Uterus (tissue), 4 donors: ENCODE data around the gene HDDC2. TPM values are rescaled to one million over a fixed set of nuclear protein-coding genes. Genes with fewer than 3 reads are reported as not detected.

Experiments
- DNase-seq, 2 donors: peaks; one replicate each; pipeline ENCODE4 v3.0.0-alpha.2; 2019 to 2020
- H3K27ac ChIP-seq, 2 donors: fragments of 200-600 bp; sonication (generic); 1 replicate in 1 of 2; 2 replicates in 1 of 2; pipeline ENCODE4 v1.5.1; 2016 to 2018
- H3K27me3 ChIP-seq, 2 donors: fragments of 200-600 bp; sonication (generic); one replicate each; pipeline ENCODE4 v1.5.1; 2018 to 2019; ENCODE audit warnings: control low read depth in 1 of 2
- H3K36me3 ChIP-seq, 2 donors: fragments of 200-600 bp; sonication (generic); one replicate each; pipeline ENCODE4 v1.5.1; 2019; ENCODE audit warnings: control low read depth in 1 of 2
- H3K4me1 ChIP-seq, 2 donors: fragments of 200-600 bp; sonication (generic); one replicate each; pipeline ENCODE4 v1.5.1; 2018 to 2019; ENCODE audit warnings: control low read depth in 1 of 2
- H3K4me3 ChIP-seq, 2 donors: fragments of 200-600 bp; sonication (generic); 1 replicate in 1 of 2; 2 replicates in 1 of 2; pipeline ENCODE4 v1.5.1; 2018 to 2019; ENCODE audit warnings: mild to moderate bottlenecking in 1 of 2
- H3K9me3 ChIP-seq, 2 donors: fragments of 200-600 bp; sonication (generic); one replicate each; pipeline ENCODE4 v1.5.1; 2019; ENCODE audit warnings: control low read depth in 1 of 2
- CTCF ChIP-seq, 4 experiments: fragments of 200-600 bp in 2 of 4; fragments of 450-650 bp in 2 of 4; sonication (generic) in 2 of 4; IDR thresholded peaks; one replicate each; pipeline ENCODE4 v1.5.1; 2016 to 2019; ENCODE audit warnings: antibody characterized with exemption in 4 of 4, mild to moderate bottlenecking in 2 of 4, moderate library complexity in 1 of 4
- POLR2A ChIP-seq, 2 donors: fragments of 450-650 bp; IDR thresholded peaks; one replicate each; pipeline ENCODE4 v1.6.1; 2016; ENCODE audit warnings: antibody characterized with exemption in 2 of 2, mild to moderate bottlenecking in 1 of 2, moderate library complexity in 1 of 2
- intact Hi-C: fragments of 100-400 bp; cut with DNase I; formaldehyde crosslinking; loops from one replicate; pipeline ENCODE4 v1.15.1; 2023; ENCODE audit warnings: low total_unique reads
- total RNA-seq, 4 donors: library from RNA; depleted of rRNA in 3 of 4; stranded (reverse); fragments of >200 nt in 3 of 4; gene quantifications; one replicate each; pipeline versions ENCODE4 v1.1.0 to v1.2.4, GENCODE V29; 2014 to 2023
- donor health status: DM: yes; HTN: yes; CAD: no.

The HDDC2 gene
- total RNA-seq, 4 donors from 2014 or later: 11.3 to 45.2 (median 36.0) TPM

- no peak for TF ChIP-seq POLR2A (IDR thresholded peaks at IDR 0.05)
- Histone ChIP-seq H3K27me3 (no peaks in the 10 kb centered on the region), H3K36me3 (no peaks in the 10 kb centered on the region), H3K9me3 (no peaks in the 10 kb centered on the region), H3K27ac (no peak overlapping the region), H3K4me3 (no peak overlapping the region), H3K4me1 (no peaks in the 10 kb centered on the region)
- no peak for DNase-seq
- intact Hi-C loops: no loop called here
Observed at GRCh38 chr6:125254321-125254720, 47.4 kb downstream of the HDDC2 start.

- Histone ChIP-seq H3K4me1 (no peaks in the 10 kb centered on the region), H3K27ac (no peak overlapping the region), H3K27me3 (no peaks in the 10 kb centered on the region), H3K36me3 (no peaks in the 10 kb centered on the region), H3K9me3 (no peaks in the 10 kb centered on the region), H3K4me3 (no peak overlapping the region)
- DNase-seq: no peak
- TF ChIP-seq POLR2A (IDR thresholded peaks at IDR 0.05) (no peak), CTCF (IDR thresholded peaks at IDR 0.05) (no peak)
- intact Hi-C loops: no loop called here
Observed at GRCh38 chr6:125253881-125254280, 47.9 kb downstream of the HDDC2 start.

- Histone ChIP-seq H3K9me3 (no peaks in the 10 kb centered on the region), H3K36me3 (no peaks in the 10 kb centered on the region), H3K27me3 (no peaks in the 10 kb centered on the region), H3K4me3 (no peak overlapping the region), H3K4me1 (no peaks in the 10 kb centered on the region), H3K27ac (no peak overlapping the region)
- DNase-seq: no peak
- no peak for TF ChIP-seq CTCF (IDR thresholded peaks at IDR 0.05)
- TF ChIP-seq POLR2A (IDR thresholded peaks at IDR 0.05): no peak
- intact Hi-C loops: no loop called here
Observed at GRCh38 chr6:125252891-125253290, 48.9 kb downstream of the HDDC2 start.

- no peak overlapping the region for H3K4me3 ChIP-seq
- no peaks in the 10 kb centered on the region for H3K9me3 ChIP-seq
- no peaks in the 10 kb centered on the region for H3K27me3 ChIP-seq
- no peaks in the 10 kb centered on the region for H3K4me1 ChIP-seq
- no peak for DNase-seq
- no peak for TF ChIP-seq POLR2A (IDR thresholded peaks at IDR 0.05)
- TF ChIP-seq CTCF (IDR thresholded peaks at IDR 0.05): no peak
- intact Hi-C loops: no loop called here
- no peaks in the 10 kb centered on the region for H3K36me3 ChIP-seq
- H3K27ac ChIP-seq: no peak overlapping the region
Observed at GRCh38 chr6:125251516-125252220, 50.1 kb downstream of the HDDC2 start.

- intact Hi-C loops: no loop called here
- no peaks in the 10 kb centered on the region for H3K9me3 ChIP-seq
- no peak overlapping the region for H3K4me3 ChIP-seq
- H3K27ac ChIP-seq: no peak overlapping the region
- H3K36me3 ChIP-seq: no peaks in the 10 kb centered on the region
- DNase-seq: no peak
- no peaks in the 10 kb centered on the region for H3K27me3 ChIP-seq
- TF ChIP-seq POLR2A (IDR thresholded peaks at IDR 0.05) (no peak), CTCF (IDR thresholded peaks at IDR 0.05) (no peak)
- H3K4me1 ChIP-seq: no peaks in the 10 kb centered on the region
Observed at GRCh38 chr6:125250511-125250910, 51.3 kb downstream of the HDDC2 start.

GRCh38 chr6:125248136-125248535, 53.6 kb downstream of the HDDC2 start:
- no peak for TF ChIP-seq CTCF (IDR thresholded peaks at IDR 0.05)
- TF ChIP-seq POLR2A (IDR thresholded peaks at IDR 0.05): no peak
- Histone ChIP-seq H3K4me1 (no peaks in the 10 kb centered on the region), H3K9me3 (no peaks in the 10 kb centered on the region), H3K27me3 (no peaks in the 10 kb centered on the region), H3K4me3 (no peak overlapping the region), H3K27ac (no peak overlapping the region), H3K36me3 (no peaks in the 10 kb centered on the region)
- no peak for DNase-seq
- intact Hi-C loops: no loop called here
